Epithelial cell of proximal tubule (primary cell): Measurements from ENCODE around the gene CD302. TPM values are rescaled to one million over a fixed set of nuclear protein-coding genes. Genes with fewer than 3 reads are reported as not detected.

ENCODE experiments used
- DNase-seq: peaks from one replicate; pipeline ENCODE4 v3.0.0-alpha.2; 2011; ENCODE audit warnings: low read depth
- H3K4me3 ChIP-seq: 2 replicates; pipeline ENCODE4 v1.5.1; 2011; ENCODE audit warnings: low read depth, mild to moderate bottlenecking, low read length
- total RNA-seq: library from RNA; depleted of rRNA; stranded (reverse); fragments of >200 nt; gene quantifications from 2 replicates; pipeline ENCODE4 v1.2.3, GENCODE V29; 2015
- TF ChIP-seq, protein P1 (sequence below): conservative IDR thresholded peaks from 2 replicates; pipeline ENCODE4 v1.5.1; 2012; ENCODE audit warnings: low read depth, mild to moderate bottlenecking, low read length

Gene CD302
- total RNA-seq, 1 donor from 2014 or later: 1.7 TPM

DNA sequence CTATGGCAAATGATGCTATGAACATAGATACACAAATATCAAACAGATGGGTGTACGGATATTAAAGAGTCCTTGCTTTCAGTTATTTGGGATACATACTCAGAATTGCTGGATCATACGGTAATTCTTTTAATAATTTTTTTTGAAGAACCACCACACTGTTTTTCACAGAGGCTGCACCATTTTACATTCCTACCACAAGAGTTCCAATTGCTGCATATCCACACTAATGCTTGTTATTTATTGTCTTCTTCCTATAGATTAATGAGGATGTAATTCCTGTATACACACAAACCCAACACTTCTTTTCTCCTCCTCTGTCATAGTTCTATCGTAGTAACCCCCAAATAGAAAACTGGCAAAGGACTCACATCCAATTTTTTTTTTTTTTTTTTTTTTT, 21.7 kb downstream of the CD302 start:
- DNase-seq: no peak
- H3K4me3 ChIP-seq: no peak overlapping the region
- TF ChIP-seq, protein P1, sequence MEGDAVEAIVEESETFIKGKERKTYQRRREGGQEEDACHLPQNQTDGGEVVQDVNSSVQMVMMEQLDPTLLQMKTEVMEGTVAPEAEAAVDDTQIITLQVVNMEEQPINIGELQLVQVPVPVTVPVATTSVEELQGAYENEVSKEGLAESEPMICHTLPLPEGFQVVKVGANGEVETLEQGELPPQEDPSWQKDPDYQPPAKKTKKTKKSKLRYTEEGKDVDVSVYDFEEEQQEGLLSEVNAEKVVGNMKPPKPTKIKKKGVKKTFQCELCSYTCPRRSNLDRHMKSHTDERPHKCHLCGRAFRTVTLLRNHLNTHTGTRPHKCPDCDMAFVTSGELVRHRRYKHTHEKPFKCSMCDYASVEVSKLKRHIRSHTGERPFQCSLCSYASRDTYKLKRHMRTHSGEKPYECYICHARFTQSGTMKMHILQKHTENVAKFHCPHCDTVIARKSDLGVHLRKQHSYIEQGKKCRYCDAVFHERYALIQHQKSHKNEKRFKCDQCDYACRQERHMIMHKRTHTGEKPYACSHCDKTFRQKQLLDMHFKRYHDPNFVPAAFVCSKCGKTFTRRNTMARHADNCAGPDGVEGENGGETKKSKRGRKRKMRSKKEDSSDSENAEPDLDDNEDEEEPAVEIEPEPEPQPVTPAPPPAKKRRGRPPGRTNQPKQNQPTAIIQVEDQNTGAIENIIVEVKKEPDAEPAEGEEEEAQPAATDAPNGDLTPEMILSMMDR: no peak

DNA sequence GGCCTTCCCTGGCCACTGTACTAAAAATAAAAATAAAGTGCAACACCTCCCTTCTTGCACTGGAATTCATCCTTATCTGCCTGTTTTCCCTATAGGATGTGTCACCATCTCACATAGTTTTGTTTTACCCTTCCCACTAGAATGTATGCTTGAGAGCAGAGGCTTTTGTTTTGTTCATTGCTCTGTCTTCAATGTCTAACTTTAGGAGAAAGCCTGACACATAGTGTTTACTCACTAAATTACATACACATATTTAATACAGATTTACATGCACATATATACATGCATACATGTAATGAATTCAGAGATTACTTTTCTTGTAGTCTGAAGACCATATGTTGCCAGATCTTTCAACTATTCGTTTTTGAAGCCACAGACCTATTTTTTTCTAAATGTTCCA, 23.0 kb downstream of the CD302 start:
- H3K4me3 ChIP-seq: no peak overlapping the region
- DNase-seq: no peak
- TF ChIP-seq, protein P1: no peak

DNA sequence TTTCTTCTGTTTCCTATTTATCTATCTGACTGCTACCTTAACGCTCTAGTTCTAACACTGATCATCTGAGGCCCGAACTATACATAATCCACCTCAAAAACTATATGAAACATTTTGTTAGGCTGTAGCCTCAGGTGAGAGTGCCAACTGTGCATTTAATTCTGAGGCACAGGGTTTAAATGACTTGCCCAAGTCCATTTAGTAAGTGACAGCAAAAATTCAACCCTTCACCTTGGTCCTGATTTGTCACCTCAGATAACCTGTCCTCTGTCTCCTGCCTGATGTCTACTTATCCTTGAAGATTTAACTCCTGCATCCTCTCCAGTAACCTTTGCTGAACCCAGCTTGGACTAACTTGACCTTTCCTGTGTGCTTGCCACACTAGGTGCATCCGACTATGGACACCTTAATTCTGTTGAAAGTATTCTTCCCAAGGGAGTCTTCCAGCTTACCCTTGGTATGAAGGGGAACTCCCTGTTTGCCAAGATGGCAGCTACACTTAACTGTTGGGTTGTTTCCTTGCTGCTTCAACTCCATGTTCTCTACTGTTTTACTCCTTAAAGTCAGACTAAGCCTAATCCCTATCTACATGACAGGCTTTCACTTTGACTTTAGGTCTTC, 23.5 kb downstream of the CD302 start:
- no peak for DNase-seq
- H3K4me3 ChIP-seq: no peak overlapping the region
- TF ChIP-seq, protein P1: no peak

DNA sequence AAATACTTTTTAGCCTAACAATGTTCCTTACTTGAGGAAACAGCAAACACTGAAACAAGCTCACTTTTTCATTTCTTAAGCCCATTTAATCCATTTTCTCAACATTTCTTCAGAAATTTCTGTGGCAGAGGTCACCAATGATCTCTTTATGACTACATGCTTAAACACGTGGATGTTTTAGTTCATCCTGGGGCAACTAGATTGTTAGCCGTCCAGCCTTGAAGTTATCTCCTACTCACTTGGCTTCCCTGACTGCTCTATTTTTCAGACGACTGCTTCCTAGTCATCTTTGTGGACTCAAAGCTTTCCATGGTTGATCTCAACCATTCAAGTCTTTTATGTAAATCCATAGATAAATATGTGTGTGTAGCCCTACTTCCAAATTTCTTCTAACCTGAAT, 24.1 kb downstream of the CD302 start:
- DNase-seq: no peak
- TF ChIP-seq, protein P1: no peak

DNA sequence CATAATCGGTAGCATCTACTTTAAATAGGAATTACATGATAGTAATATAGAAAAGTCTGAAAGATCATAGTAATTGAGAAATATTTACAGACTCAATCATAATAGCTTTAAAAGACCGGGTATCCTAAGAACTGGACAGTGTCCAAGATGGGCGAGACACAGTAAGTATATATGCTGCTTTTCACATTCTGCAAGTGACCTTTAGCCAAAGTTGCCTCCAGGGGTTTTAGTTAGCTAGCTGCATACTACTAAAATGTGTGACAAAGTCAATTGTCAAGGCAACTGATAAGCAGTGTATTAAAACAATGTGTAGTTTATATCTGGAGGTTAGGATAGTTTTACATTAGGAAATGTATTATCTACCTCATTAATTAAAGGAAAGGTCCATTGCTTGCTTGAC, 24.6 kb downstream of the CD302 start:
- TF ChIP-seq, protein P1: no peak
- H3K4me3 ChIP-seq: no peak overlapping the region
- DNase-seq: no peak

More for the DNA sequence above, 24.1 kb downstream of the CD302 start:
- H3K4me3 ChIP-seq: no peak overlapping the region

DNA sequence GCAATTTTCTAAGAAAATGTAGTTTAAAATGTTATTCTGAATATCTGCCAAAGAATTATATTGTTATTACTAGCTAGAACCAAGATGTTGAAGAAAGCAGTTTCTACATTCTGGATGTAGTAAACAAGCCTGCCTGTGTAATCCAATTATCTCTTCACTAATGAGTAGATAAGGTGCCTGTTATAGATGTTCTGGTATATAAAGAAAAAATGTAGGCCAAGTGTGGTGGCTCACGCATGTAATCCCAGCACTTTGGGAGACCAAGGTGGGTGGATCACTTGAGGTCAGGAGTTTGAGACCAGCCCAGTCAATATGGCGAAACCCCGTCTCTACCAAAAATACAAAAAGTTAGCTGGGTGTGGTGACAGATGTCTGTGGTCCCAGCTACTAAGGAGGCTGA, 28.9 kb downstream of the CD302 start:
- TF ChIP-seq, protein P1: no peak
- DNase-seq: no peak
- H3K4me3 ChIP-seq: no peak overlapping the region

DNA sequence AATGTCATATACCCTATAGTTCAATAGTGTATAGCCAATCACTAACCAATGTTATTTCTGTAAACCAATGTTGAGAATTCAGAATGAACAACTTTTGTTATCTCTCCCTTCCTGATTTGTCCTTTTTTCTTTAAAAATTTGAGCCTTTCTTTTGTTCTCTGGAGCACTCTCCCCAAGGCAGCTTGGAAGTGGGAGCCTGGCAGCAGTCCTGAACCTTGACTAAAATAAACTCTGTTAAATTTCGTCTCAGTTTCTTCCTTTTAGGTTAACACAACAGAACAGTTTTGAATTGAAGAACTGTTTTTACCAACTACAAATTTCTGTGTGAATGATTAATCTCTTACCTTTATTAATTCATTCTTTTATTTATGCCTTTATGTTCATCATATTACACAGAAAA, 35.9 kb downstream of the CD302 start:
- TF ChIP-seq, protein P1: no peak

More for the DNA sequence above, 35.9 kb downstream of the CD302 start:
- H3K4me3 ChIP-seq: no peak overlapping the region
- no peak for DNase-seq
